ENCODE results near the gene AATK.

AATK gene

GRCh38 chr17:81073967-81074839 lies 91.8 kb downstream of the AATK start:
- no peak for DNase-seq (ENCODE audit: low read depth, low spot score)

- DNase-seq (ENCODE audit: low read depth, low spot score): no peak
These were observed 94.0 kb downstream of the AATK start for GRCh38 chr17:81071761-81072741.

DNA sequence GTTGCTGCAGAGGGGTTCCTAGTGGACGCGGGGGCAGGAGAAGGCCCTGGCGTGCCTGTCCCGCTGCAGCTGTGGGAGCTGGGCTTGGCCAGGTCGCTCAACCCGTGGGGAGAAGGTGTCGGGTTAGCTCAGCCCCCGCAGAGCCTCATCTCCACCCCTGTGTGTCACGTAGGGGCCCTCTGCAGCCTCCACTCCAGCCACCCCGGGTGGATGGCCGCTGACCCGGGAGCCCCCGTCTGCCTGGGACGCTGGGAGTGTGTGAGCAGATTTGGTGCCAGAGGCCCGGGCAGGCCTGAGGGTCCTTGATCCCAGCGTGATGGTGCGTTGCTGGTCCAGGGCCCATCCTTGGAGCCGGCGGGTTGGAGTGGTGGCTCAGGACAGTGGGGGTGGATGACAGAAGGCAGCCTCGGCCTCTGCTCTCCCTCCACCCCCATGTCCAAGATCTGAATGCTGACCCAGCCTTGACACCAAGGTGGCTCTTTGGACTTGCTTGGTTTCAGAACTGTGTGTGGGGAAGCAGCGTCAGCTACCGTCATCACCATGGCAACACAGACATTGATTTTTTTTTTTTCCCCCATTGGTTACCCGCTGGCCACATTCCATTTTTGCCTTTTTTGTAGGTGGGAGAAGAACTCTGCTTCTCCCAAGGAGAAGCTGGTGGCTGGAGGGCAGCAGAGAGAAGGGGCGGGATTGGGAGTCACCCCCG lies 95.3 kb downstream of the AATK start:
- DNase-seq (ENCODE audit: low read depth, low spot score): no peak

DNA sequence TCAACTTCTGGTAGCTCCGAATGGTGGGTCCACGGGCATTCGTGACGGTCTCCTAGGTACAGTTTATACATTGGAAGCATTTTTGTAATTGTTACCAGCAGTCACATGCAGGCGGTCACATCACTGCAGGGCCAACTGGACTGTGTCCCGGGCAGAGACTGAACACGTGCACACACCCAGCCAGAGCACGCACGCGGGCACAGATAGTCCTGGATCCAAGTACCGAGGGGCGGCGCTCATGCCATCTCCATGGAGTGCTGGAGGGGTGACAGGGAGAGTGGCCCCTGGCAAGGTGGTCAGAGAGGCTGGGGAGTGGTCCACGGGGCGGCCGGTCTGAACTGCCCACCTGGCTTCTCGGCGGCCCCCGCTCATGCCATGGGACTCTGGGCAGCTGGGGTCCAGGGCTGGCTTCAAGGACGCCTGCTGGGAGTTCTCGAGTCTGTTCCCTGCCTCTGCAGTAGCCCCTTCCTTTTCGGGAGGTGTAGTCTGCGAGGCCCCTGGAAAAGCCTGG lies 96.8 kb downstream of the AATK start:
- no peak for DNase-seq (ENCODE audit: low read depth, low spot score)

- no peak for DNase-seq (ENCODE audit: low read depth, low spot score)
These were observed 97.4 kb downstream of the AATK start for GRCh38 chr17:81068411-81069134.

- DNase-seq (ENCODE audit: low read depth, low spot score): no peak
These were observed 98.6 kb downstream of the AATK start for GRCh38 chr17:81067391-81067811.
